Measurements from ENCODE around the gene ATPAF1. TPM values are rescaled to one million over a fixed set of nuclear protein-coding genes. Genes with fewer than 3 reads are reported as not detected.

Gene ATPAF1
- total RNA-seq, 6 experiments from 2014 or later, result 32.7 to 42.9 (median 41.5) TPM

GRCh38 chr1:46599059-46599970 lies 68.8 kb downstream of the ATPAF1 start:
- no peak overlapping the region for H3K27ac Mint-ChIP-seq
- DNase-seq, result no peak
- H3K4me3 Mint-ChIP-seq, result no peak overlapping the region
- no peaks in the 10 kb centered on the region; the same call in 1 of the 2 replicates for H3K27me3 Mint-ChIP-seq (ENCODE audit: insufficient read depth)
- peaks cover 43% of the 10 kb centered on the region for H3K4me1 Mint-ChIP-seq (ENCODE audit: low read depth)
- peaks cover 9% of the 10 kb centered on the region for H3K36me3 Mint-ChIP-seq (ENCODE audit: low read depth)
- TF ChIP-seq, protein P1, sequence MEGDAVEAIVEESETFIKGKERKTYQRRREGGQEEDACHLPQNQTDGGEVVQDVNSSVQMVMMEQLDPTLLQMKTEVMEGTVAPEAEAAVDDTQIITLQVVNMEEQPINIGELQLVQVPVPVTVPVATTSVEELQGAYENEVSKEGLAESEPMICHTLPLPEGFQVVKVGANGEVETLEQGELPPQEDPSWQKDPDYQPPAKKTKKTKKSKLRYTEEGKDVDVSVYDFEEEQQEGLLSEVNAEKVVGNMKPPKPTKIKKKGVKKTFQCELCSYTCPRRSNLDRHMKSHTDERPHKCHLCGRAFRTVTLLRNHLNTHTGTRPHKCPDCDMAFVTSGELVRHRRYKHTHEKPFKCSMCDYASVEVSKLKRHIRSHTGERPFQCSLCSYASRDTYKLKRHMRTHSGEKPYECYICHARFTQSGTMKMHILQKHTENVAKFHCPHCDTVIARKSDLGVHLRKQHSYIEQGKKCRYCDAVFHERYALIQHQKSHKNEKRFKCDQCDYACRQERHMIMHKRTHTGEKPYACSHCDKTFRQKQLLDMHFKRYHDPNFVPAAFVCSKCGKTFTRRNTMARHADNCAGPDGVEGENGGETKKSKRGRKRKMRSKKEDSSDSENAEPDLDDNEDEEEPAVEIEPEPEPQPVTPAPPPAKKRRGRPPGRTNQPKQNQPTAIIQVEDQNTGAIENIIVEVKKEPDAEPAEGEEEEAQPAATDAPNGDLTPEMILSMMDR (IDR thresholded peaks at IDR 0.05), result no peak
- H3K9me3 Mint-ChIP-seq, result no peaks in the 10 kb centered on the region

DNA sequence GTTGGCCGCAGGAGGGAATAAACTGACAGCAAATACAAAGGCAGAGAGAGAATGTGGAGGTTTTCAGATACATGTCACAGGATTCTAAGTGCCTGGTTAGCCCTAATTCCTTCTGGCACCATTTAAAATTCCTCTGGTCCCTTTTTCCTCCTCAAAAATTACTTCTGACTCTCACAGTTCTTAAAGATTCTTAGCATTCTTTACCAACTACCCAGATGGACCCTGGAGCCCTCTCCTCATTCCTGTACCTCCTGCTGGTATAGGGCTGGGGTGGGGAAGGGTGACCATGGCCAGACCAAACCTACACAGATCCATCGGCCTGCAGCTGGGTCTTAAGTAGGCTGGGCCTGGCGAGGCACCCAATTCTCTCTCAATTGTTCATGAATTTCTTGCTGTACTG lies 71.3 kb downstream of the ATPAF1 start:
- Mint-ChIP-seq H3K36me3 (ENCODE audit: low read depth) (peaks cover 23% of the 10 kb centered on the region), H3K9me3 (no peaks in the 10 kb centered on the region), H3K27me3 (ENCODE audit: insufficient read depth) (no peaks in the 10 kb centered on the region; the same call in 1 of the 2 replicates), H3K4me1 (ENCODE audit: low read depth) (peaks cover 28% of the 10 kb centered on the region), H3K27ac (peak overlapping the region; percentile 8; the same call in 1 of the 2 replicates), H3K4me3 (no peak overlapping the region)
- TF ChIP-seq, protein P1 (IDR thresholded peaks at IDR 0.05), result no peak
- no peak for DNase-seq

DNA sequence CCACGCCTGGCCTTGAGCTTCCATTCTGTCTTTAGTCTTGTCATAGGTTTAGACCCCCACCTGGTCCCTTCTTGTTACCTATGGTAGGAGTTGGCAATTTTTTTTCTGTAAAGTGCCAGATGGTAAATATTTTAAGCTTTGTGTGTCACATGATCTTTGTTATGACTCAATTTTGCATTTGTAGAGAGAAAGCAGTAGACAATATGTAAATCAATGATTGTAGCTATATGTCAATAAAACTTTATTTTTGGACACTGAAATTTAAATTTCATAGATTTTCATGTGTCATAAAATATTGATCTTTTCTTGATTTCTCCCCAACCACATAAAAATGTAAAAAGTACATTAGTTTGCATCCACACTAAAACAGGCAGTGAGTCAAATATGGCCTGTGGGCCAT lies 72.1 kb downstream of the ATPAF1 start:
- TF ChIP-seq, protein P1 (IDR thresholded peaks at IDR 0.05), result no peak
- Mint-ChIP-seq H3K4me3 (no peak overlapping the region), H3K4me1 (ENCODE audit: low read depth) (peaks cover 21% of the 10 kb centered on the region)

GRCh38 chr1:46595127-46595526 lies 73.0 kb downstream of the ATPAF1 start:
- peaks cover 32% of the 10 kb centered on the region for H3K36me3 Mint-ChIP-seq (ENCODE audit: low read depth)
- no peaks in the 10 kb centered on the region for H3K27me3 Mint-ChIP-seq (ENCODE audit: insufficient read depth)
- H3K27ac Mint-ChIP-seq, result no peak overlapping the region
- TF ChIP-seq, protein P1 (IDR thresholded peaks at IDR 0.05), result no peak
- DNase-seq, result no peak
- peaks cover 16% of the 10 kb centered on the region for H3K4me1 Mint-ChIP-seq (ENCODE audit: low read depth)
- no peaks in the 10 kb centered on the region for H3K9me3 Mint-ChIP-seq
- H3K4me3 Mint-ChIP-seq, result no peak overlapping the region

More for the DNA sequence above, 72.1 kb downstream of the ATPAF1 start:
- Mint-ChIP-seq H3K27me3 (ENCODE audit: insufficient read depth) (no peaks in the 10 kb centered on the region), H3K9me3 (no peaks in the 10 kb centered on the region), H3K36me3 (ENCODE audit: low read depth) (peaks cover 23% of the 10 kb centered on the region), H3K27ac (no peak overlapping the region)
- no peak for DNase-seq

GRCh38 chr1:46594063-46594462 lies 74.1 kb downstream of the ATPAF1 start:
- TF ChIP-seq, protein P1 (IDR thresholded peaks at IDR 0.05), result no peak
- Mint-ChIP-seq H3K9me3 (peaks cover 6% of the 10 kb centered on the region; the same call in 1 of the 2 replicates), H3K4me1 (ENCODE audit: low read depth) (peaks cover 11% of the 10 kb centered on the region; the same call in 1 of the 2 replicates), H3K27me3 (ENCODE audit: insufficient read depth) (no peaks in the 10 kb centered on the region), H3K27ac (no peak overlapping the region), H3K4me3 (no peak overlapping the region), H3K36me3 (ENCODE audit: low read depth) (peaks cover 43% of the 10 kb centered on the region)
- DNase-seq, result no peak

Measured in HFFc6 (cell line).